NCI-H1436 (cell line): ENCODE measurements around the gene TMEM132A.
"Not testable (repeated sequence)": the region's sequence is repeated elsewhere in the genome, so short reads cannot be mapped to it uniquely, and the experiment has no call there.

Source experiments
- DNase-seq: peaks from one replicate; lab custom pipeline; 2025; lab: John Stamatoyannopoulos, UW

The TMEM132A gene

DNA sequence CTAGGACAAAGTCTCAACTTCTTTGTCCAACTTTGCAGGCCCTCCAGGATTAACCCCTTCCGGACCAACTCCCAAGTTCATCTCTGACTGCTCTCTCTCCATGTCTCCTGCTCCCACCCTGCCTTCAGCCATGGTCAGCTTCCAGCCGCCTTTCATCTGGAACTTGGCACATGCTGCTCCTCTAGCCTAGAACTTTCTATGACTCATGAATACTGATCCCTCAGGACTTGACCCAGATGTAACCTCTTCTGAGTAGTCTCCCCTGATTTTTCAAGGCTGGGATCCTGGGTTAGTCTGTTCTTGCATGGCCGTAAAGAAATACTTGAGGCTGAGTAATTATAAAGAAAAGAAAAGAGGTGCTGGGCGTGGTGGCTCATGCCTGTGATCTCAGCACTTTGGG, 32.9 kb downstream of the TMEM132A start:
- DNase-seq: no peak

DNA sequence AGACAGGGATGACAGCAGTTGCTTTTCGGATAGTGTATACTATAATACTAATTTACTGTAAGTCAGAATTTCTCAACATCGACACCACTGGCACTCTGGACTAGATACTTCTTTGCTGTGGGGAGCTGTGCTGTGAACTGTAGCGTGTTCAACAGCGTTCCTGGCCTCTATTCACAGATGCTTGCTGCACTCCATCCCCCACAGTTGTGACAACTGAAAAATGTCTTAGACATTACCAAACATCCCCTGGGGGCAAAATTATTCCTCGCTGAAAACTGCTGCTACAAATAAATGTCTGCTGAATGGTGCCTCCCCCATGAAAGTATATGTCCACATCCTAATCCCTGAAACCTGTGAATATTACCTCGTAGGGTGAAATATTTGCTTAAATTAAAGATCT, 35.2 kb downstream of the TMEM132A start:
- no peak for DNase-seq

DNA sequence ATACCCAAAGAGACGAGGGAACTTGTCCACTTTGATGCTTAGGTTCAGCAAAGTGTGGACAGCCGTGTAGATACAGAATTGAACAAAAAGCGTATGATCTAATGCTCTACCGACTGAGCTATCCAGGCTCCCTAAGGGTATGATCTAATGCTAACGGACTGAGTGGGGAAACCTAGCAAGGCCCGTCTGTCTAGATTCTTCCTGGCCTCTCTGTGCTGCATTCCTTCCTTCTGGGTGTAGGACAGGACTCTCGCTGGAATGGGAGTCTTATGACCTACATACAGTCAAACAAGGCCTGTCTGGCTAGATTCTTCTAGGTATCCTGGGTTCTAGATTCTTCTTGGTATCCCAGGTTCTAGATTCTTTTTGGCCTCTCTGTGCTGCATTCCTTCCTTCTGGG, 36.1 kb downstream of the TMEM132A start:
- no peak for DNase-seq

DNA sequence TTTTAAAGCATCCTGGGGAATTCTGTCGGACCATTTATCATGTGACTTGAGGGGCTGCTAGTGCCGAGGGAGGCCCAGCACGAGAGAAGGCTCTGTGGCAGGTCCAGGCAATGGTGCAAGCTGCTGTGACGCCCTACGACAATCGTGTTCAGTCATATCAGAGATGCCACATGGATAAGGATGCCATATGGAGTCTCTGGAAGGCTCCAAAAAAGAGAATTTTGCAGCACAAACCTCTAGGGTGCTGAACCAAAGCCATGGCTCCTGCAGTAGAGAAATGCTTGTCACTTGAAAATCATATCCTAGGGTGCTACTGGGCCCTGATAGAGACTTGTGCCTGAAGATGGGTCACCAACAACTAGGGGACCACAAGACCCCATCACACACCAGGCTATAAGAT, 40.5 kb downstream of the TMEM132A start:
- DNase-seq: no peak

DNA sequence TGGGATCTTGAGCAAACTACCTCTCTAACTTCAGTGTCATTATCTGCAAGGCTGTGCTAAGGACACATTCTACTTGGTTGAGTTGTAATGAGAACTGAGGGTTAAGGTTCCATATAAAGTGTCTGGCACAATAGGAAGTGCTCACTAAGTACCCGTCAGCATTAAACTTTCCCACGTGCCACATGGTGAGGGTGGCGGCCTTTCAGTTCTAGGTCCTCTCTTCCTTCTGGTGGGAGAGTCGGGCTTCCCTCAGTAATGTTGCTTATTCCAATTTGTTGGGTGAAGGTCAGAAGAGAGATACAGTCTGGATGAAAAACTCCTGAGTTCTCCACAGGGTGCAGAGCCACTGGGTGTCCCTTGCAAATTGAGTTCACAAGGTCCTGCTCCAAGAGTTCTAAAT, 42.6 kb downstream of the TMEM132A start:
- DNase-seq: no peak

DNA sequence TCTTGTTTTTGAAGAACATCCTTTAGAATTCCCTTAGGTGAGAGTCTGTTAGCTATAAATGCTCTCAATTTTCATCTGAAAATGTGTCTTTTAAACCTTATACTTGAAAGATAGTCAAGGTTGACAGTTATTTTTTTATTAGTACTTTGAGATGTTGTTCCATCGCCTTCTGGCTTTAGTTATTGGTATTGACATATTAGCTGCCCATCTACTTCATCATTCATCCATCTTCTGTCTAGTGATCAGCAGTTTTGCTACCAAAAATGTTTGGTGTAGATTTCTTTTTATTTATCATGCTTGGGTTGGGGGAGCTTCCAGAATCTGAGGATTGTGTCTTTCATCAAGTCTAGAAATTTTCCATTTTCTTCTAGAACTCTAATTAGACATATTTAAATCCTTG, 44.0 kb downstream of the TMEM132A start:
- no peak for DNase-seq

DNA sequence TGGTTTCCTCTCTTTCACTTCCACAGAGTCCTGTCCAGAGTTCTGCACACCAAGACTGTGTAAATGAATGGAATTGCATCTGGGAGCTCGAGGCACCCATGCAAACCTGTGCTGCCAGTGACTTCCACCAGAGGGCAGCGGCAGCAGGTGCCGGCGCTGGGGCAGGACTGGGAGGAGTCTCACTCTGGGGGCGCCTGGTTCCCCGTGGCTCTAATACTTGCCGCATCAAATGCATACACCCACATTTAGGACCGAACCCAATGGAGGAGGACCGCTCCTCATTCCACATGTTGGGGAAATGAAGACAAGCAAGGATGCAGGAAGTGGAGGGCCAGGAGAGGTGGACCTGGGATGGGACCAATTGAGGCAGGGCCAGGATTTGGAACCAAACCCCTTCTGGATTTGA, 46.1 kb downstream of the TMEM132A start:
- peak; percentile 20 for DNase-seq

DNA sequence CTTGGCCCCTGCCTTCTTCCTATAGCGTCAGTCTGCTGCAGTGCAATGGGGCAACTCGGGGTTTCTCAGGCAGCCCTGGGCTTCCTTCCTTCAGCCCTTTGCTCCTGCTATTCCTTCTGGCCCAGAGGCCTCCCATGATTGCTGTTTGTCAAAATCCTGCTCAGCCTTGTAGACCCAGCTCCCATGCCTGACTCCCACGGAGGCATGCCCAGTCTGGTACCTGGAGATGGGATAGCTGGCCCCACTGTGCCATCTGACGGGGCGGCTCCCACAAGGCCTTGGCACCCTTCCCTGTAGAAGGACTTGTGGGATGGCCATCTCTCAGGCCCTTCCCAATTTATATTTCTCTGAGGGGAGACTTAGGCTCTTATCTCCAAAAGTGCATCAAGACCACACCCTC, 46.6 kb downstream of the TMEM132A start:
- no peak for DNase-seq

DNA sequence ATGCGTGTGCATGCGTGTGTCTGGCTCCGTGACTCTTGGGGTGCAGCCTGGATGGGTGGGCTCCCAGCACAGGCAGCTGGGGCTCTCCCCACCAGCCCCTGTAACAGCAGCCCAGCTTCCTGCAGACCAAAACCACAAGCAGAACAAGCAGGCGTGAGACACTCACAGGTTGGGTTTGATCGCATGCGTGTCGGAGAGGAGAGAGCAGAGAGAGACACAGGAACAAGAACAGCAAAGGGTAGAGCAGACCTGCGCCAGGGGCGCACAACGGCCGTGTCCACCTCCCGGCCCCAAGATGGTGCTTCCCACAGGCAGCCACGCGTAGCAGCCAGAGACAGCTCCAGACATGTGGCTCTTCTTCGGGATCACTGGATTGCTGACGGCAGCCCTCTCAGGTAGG, 47.3 kb downstream of the TMEM132A start, which contains the start of gene CD6:
TSS of gene CD6 (plus strand) at position 161 of the 400 bp plus-strand sequence. CDS start at position 347, 186 bp downstream.
- no peak for DNase-seq

DNA sequence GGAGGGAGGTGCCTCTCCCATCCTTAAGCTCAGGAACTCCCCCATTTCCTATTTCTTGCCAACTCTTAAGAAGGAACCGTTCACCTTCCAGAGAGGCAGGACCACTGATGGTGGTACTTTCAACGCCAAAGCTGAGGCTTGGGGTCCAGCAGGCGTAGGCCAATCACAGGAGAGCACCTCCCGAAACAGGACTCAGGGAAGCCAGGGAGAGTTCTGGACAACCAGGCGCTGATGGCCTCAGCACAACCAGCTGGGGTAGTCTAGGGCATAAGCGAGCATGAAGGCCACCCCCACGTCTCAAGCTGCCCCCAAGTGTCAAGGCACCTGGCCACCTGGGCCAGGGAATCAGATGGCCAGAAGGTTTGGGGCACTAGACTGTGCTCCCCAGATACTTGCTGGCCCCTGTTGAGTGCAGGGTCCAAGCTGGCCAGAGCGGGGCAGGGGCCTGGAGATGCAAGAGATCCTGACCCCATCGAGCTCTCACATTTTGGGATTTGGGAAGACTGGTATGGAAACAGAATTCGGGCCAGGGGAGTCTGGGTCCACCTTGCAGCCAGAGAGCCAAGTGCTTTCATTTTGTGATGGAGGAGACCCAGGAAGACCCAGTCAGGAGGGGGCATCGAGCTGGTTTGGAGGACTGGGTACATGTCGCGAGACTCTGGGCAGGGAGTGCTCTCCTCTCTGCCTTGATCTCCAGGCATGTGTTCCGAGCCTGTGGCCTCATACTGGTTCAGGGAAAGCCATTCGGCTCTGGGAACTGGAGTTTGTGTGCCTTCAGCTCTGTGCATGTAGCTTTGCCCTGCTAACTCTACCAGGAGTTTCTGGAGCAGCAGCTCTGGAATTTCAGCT, 48.1 kb downstream of the TMEM132A start:
- no peak for DNase-seq

DNA sequence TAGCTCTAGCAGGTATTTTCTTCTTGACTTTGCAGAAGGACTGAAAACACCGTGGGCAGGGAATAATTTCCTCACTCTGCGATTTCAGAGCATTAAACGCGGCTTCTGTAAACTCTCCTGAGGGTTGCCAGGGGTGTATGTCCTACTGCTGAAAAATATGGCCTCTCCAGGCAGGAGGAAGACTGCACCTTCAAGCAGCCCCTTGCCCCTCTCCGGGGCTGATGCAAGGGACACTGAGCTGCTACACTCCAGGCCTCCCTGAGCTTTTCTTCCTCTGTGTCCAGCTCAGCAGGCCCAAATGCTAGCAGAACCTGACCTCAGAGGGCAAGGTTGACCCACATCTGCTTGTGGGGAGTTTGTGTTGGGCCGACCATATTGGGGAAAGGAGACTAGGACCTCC, 49.4 kb downstream of the TMEM132A start:
- no peak for DNase-seq

DNA sequence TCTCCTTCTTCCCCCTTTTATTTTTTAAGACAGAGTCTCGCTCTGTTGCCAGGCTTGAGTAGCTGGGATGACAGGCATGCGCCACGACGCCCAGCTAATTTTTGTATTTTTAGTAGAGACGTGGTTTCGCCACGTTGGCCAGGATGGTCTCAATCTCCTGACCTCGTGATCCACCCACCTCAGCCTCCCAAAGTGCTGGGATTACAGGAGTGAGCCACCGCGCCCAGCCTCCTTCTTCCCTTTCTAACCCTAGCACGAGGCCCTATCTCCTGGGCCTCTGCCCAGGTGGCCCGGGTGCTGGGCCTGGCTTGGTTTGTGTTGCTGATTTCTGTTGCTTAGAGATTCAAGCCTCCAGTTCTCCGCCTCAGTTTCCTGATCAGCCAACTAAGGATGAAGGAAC, 50.1 kb downstream of the TMEM132A start:
- not testable (repeated sequence) for DNase-seq

DNA sequence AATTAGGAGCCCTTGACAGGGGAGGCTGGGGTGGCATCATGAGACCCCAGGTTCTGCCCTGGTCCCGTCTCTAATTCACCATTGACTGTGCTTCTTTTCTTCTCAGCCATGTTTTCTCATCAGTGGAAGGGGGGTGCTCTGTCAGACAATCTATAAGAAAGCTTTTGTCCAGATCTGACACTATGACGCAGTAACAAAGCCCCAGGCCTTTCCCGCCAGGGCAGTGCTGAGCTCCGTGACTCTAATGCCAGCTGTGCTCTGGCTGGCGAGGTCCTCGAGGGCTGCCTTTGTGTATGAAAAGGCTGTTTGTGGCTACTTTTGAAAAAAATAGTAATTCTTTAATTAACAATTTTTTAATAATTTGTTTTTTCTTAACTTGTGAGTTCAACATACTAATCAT, 50.5 kb downstream of the TMEM132A start:
- DNase-seq: no peak

DNA sequence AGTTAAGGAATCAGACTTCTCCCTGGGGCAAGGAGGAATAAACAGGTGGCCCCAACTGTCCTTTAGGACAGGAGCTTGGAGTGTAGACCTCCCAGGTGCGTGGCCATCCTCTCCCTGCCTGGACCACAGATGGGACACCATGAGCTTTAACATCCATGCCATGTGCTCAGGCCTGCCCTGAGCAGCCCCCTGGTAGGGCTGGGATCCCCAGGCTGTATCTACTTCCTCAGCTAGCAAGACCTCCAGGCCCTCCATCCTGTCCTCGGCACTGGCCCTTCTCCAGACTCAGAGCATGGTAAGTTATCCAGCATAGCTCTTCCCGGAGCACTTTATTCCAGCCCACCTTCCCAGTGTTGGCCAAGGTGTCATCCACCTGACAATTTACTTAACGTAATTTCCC, 53.0 kb downstream of the TMEM132A start:
- no peak for DNase-seq

DNA sequence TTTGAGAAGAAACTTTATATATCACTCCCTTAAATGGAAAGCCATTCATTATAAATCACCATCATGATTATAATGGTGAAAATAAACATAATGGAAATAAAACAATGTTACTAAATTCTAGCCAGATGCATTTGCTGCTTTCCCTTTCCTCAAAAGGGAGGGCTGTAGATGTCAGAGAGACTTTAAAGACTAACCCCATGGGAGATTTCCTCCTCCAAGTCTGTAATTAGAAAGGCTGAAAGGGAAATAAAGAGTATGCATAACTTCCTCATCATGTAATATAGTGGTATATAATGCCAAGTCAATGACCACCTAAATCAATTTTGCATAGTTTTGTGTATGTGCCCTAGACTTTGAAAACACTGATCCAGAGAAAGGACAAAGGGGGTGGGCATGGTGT, 53.6 kb downstream of the TMEM132A start:
- DNase-seq: peak; percentile 7

DNA sequence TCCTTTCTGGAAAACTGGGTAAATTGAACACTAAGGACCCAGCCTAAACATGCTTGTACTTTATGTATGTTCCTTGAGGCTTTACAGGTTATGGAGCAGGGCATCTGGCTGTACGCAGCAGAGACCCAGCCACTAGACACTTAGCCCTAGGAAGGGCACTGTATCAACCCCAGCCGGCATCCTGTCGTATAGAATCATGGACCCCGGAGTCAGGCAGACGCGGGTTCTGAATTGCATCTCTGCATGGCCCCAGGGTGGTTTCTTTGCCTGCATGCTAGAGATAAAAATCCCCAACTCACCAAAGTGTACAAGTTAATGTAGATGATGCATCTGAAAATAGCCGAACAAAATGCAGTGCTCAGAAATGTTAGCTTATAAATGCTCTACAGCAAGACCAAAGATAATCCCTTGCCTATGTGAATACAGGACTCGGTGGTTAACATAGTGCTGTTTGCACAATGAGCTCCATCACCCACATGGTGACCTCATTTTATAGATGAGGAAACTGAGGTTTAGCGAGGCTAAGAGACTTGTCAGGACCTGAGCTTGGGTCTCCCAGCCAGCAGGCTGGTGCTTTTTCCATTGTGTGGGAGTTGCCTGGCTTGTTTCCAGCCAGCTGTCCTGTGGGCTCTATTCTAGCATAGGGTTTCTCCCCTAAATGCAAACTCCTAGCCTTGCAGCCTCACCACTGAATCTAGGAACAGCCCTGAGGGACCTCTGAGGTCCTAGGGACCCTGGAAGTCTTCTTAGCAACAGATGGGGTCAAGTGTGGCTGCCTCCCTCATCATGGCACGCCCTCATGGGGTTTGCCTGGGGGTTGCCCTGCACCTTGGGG, 54.5 kb downstream of the TMEM132A start:
- DNase-seq: no peak

DNA sequence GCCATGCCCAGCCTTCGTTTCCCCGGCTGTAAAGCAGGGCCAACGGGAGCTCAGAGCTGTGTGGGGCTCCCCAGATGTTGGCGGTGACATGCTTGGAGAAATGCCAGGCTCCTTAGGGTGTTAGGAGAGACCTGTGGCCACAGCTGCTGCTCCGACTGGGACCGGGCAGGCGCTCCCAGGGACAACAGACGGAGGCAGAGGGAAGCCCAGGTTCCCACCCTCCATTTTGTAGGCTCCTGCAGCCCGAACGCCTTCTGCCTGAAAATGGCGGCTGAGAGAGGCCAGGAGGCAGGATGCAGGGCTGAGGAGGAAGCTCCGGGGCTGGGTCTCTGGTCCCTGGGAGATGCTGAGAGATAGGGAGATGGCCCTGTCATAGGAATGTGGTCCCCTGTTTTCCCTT, 57.3 kb downstream of the TMEM132A start:
- DNase-seq: no peak

DNA sequence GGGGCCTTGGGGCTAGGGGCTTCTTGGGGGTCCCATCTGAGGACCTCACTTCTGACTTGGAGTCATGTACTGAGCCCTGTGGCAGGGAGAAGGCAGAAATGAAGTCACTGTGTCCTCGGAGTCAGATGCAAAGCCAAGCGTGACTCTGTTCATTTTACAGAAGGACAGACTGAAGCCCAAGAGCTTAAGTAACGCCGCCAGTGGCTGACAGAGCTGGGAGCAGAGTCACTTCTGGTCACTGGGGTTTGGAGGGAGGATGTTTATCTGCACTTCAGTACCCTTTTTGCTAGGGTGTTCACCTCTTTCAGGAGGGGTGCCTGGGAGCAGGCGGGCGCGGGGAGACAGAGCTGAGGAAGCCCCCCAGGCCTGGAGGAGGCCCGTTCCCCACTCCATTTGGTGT, 57.9 kb downstream of the TMEM132A start:
- no peak for DNase-seq

DNA sequence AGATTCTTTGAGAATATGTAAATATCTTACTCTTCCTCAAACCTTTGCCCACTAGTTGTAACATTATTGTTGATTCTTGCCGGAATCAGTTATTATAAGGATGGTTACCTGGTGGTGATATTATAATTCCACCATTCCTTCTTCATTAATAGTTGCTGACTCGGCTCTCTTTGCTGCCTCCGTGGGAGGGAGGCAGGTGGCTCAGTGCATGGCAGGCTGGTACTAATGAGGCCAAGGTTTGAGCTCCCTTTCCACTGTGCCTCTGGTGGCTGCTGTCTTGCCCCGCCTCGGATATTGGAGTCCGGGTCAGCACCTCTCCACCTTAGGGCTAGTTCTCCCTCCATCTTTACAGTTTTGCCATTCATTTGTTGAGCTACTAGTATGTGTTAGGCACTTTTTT, 59.9 kb downstream of the TMEM132A start:
- no peak for DNase-seq

DNA sequence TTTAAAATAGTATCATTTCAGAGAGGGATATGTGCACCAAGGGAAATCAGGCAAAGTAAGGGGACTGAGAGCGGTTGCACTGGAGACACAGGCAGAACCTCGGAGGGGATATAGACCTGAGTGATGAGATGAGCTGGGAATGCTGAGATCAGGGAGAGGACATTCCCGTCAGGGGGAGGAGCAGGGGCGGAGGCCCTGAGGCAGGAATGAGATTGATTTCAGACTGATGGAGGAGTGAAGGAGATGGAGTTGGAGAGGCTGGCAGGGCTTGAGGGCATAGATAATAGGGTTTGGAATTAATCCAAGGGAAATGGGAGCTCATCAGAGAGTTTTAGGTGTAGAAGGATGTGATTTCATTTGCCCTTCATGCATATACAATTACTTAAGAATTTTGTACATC, 60.4 kb downstream of the TMEM132A start:
- no peak for DNase-seq

DNA sequence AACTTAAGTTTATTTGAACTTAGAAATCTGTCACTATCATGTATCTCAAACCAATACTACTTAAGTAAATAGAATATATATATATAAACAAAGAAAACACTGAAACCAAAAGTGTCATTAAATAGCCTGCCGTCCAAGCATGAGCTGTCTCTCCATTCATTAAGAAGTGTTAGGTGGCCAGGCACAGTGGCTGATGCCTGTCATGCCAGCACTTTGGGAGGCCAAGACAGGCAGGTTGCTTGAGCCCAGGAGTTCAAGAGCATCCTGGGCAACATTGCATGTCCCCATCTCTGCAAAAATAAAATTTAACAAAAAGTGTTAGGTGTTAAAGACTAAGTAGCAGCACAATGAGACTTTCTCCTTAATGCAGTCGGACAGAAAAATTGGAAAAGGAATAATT, 61.2 kb downstream of the TMEM132A start:
- DNase-seq: no peak

DNA sequence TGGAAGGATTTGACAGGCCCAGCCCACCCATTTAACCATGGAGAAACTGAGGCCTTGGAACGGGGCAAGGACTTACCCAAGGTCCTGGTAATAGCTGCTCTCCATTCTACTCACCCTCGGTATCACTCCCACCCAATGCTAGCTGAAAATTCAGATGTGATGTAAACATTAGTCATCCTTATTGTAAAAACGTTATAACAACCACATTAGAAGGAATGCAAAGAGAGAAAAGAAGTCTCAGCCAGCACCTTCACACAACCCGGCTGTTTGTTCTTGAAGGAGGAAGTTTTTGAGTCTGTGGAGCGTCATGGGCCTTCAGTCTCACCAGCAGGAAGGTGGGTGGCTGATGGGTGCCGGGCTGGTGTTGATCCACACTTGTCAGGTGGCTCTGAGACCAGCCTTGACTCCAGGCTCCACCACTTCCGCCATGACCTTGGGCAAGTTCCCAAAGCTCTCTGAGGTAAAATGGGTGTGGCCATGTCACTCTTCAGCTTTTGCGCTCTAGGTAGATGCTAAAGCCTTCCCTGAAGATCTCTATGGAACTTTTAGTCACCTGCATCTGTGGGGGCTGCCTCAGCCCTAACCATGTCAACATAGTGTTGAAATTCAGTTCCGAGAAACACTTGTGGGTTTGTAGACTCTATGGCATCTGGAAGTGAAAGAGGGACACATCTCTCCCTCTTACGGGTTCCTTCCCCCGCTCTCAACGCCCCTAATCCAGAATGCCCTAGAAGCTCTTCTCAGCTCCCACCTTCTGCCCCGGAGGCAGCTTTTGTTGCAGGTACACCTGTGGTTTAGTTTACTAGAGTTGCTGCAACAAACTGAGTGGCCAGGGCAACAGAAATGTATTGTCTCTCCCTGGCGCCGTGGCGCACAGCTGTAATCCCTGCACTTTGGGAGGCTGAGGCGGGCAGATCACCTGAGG, 62.0 kb downstream of the TMEM132A start:
- DNase-seq: no peak
